CD4-positive, alpha-beta T cell (primary cell): ENCODE measurements around the gene TRIM71. TPM values are rescaled to one million over a fixed set of nuclear protein-coding genes. Genes with fewer than 3 reads are reported as not detected.

ENCODE experiments used
- ATAC-seq: fragments of 200-7000 bp; cut with Tn5 transposase; one replicate; pipeline ENCODE4 v1.10.0; 2022; ENCODE audit warnings: mild to moderate bottlenecking; ENCODE audit not compliant: poor library complexity
- CTCF ChIA-PET: fragments of 350-600 bp; sonication (Branson Sonifier 250); formaldehyde crosslinking; loops from one replicate; lab custom pipeline; 2021; ENCODE audit warnings: antibody characterized with exemption, inconsistent platforms; lab: Charles Lee
- POLR2A ChIA-PET: fragments of 350-600 bp; sonication (Branson Sonifier 250); formaldehyde crosslinking; loops from one replicate; lab custom pipeline; 2021; ENCODE audit warnings: antibody characterized with exemption, inconsistent platforms; lab: Charles Lee
- DNase-seq, 14 experiments: peaks; one replicate each; pipeline ENCODE4 v3.0.0-alpha.2; 2013 to 2020; ENCODE audit warnings: mixed read lengths in 2 of 14
- H3K27ac ChIP-seq, 2 donors: one replicate each; pipeline versions ENCODE4 v1.5.1 to v1.7.0; 2013; ENCODE audit warnings: low read length in 2 of 2, low read depth in 1 of 2, mild to moderate bottlenecking in 1 of 2
- H3K27me3 ChIP-seq, 2 experiments: 1 replicate in 1 of 2; 2 replicates in 1 of 2; pipeline versions ENCODE4 v1.6.1 to v1.7.0; 2013; ENCODE audit warnings: low read length in 2 of 2, control low read depth in 1 of 2, mild to moderate bottlenecking in 1 of 2, moderate library complexity in 1 of 2; ENCODE audit not compliant: insufficient read depth in 2 of 2, control insufficient read depth in 1 of 2
- H3K36me3 ChIP-seq: one replicate; pipeline ENCODE4 v1.6.1; 2013; ENCODE audit warnings: low read length, control low read depth; ENCODE audit not compliant: insufficient read depth
- H3K4me1 ChIP-seq: one replicate; pipeline ENCODE4 v1.6.1; 2013; ENCODE audit warnings: low read length, control low read depth; ENCODE audit not compliant: insufficient read depth
- H3K4me3 ChIP-seq: one replicate; pipeline ENCODE4 v1.5.1; 2013; ENCODE audit warnings: mild to moderate bottlenecking, low read length, moderate library complexity
- H3K9me3 ChIP-seq, 2 experiments: 1 replicate in 1 of 2; 2 replicates in 1 of 2; pipeline versions ENCODE4 v1.6.1 to v1.7.0; 2013; ENCODE audit warnings: low read length in 2 of 2, mild to moderate bottlenecking in 2 of 2, control low read depth in 1 of 2, moderate library complexity in 1 of 2; ENCODE audit not compliant: control insufficient read depth in 1 of 2, insufficient read depth in 1 of 2
- H3K27ac Mint-ChIP-seq: one replicate; pipeline ENCODE4 v1.8.0; 2020; ENCODE audit warnings: mixed read lengths
- H3K27me3 Mint-ChIP-seq: one replicate; pipeline ENCODE4 v1.8.0; 2021; ENCODE audit warnings: mixed read lengths
- H3K36me3 Mint-ChIP-seq: one replicate; pipeline ENCODE4 v1.8.0; 2021; ENCODE audit warnings: low read depth, mixed read lengths
- H3K4me1 Mint-ChIP-seq: one replicate; pipeline ENCODE4 v1.8.0; 2021; ENCODE audit warnings: low read depth, mixed read lengths
- H3K4me3 Mint-ChIP-seq: one replicate; pipeline ENCODE4 v1.8.0; 2020; ENCODE audit warnings: mild to moderate bottlenecking, mixed read lengths
- H3K9me3 Mint-ChIP-seq: one replicate; pipeline ENCODE4 v1.8.0; 2020; ENCODE audit warnings: mixed read lengths
- intact Hi-C, 2 experiments: fragments of 100-400 bp; cut with DNase I in 1 of 2; cut with micrococcal nuclease in 1 of 2; formaldehyde crosslinking; loops; one replicate each; pipeline versions ENCODE4 v1.15.1 to v1.9.0; 2023 to 2025; cut with DNase I, micrococcal nuclease
- total RNA-seq, 174 experiments: library from RNA in 2 of 174; stranded (reverse) in 2 of 174; gene quantifications; one replicate each; pipeline ENCODE4 v1.2.3 and lab custom pipeline; 2021 to 2026
- TF ChIP-seq, protein P1 (sequence below): fragments of 200-600 bp; IDR thresholded peaks from one replicate; pipeline ENCODE4 v1.8.0; 2022; ENCODE audit warnings: antibody characterized with exemption, mild to moderate bottlenecking

Gene TRIM71
- total RNA-seq, 2 experiments from 2014 or later, result 0.03 TPM; not detected in 1

DNA sequence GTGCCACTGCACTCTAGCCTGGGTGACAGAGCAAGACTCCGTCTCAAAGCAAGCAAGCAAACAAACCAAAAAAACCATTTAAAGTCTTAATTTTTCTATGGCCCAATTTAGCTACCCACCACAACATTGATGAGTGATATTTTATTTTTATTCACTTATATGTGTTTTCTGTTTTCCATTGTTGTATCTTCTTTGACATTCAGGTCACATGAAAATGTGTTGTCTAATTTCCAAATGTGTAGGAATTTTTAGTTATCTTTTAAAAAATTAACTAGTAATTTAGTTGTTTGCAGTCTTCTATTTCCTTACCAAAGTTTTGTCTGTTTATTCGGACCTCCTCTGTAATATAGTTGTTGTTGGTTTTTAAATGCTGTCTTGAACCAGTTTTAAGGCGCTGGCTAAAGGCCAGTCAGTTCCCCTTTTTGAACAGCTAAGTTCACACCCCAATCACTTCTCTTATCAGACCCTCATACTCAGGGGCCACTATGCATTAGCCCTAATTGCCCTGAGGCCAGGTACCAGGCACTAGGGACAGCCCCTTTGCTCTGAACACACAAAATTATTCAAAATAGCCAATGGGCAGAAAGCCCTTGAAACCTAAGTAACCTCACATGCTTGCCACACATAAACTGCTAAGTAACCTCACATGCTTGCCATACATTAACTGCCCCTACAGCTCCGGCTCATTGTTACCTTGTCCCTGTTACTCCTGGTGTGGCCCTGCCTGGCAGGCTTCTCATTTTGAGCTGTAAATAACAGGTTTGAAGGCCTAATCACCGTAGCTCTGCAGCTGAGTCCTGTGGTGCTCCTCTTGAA is 129.4 kb downstream of the TRIM71 start:
- intact Hi-C loops, result loop anchor here (1.0 to 10.0 kb wide), 6 partner anchors 18 to 838 kb away; no protein-coding TSS in a partner anchor
- Mint-ChIP-seq H3K9me3 (no peaks in the 10 kb centered on the region), H3K36me3 (no peaks in the 10 kb centered on the region)

More for the DNA sequence above, 129.4 kb downstream of the TRIM71 start:
- H3K27me3 Mint-ChIP-seq, result no peaks in the 10 kb centered on the region
- no peaks in the 10 kb centered on the region for H3K9me3 ChIP-seq
- no peak overlapping the region for H3K4me3 Mint-ChIP-seq
- CTCF ChIA-PET, result interaction anchor here (0.6 to 5.6 kb wide), 17 partner anchors 16 to 425 kb away, joined by 3 to 52 read pairs (median 5); no protein-coding TSS in a partner anchor
- H3K4me1 Mint-ChIP-seq, result peaks cover 41% of the 10 kb centered on the region
- no peak overlapping the region for H3K27ac ChIP-seq
- H3K27me3 ChIP-seq, result no peaks in the 10 kb centered on the region
- no peak overlapping the region for H3K27ac Mint-ChIP-seq
- TF ChIP-seq, protein P1, sequence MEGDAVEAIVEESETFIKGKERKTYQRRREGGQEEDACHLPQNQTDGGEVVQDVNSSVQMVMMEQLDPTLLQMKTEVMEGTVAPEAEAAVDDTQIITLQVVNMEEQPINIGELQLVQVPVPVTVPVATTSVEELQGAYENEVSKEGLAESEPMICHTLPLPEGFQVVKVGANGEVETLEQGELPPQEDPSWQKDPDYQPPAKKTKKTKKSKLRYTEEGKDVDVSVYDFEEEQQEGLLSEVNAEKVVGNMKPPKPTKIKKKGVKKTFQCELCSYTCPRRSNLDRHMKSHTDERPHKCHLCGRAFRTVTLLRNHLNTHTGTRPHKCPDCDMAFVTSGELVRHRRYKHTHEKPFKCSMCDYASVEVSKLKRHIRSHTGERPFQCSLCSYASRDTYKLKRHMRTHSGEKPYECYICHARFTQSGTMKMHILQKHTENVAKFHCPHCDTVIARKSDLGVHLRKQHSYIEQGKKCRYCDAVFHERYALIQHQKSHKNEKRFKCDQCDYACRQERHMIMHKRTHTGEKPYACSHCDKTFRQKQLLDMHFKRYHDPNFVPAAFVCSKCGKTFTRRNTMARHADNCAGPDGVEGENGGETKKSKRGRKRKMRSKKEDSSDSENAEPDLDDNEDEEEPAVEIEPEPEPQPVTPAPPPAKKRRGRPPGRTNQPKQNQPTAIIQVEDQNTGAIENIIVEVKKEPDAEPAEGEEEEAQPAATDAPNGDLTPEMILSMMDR, result no peak
- H3K4me1 ChIP-seq, result peaks cover 27% of the 10 kb centered on the region
- no peak overlapping the region for H3K4me3 ChIP-seq
- no peaks in the 10 kb centered on the region for H3K36me3 ChIP-seq
- POLR2A ChIA-PET, result interaction anchor here (0.7 to 1.8 kb wide), 4 partner anchors 54 to 426 kb away, joined by 3 to 6 read pairs (median 5); no protein-coding TSS in a partner anchor
- ATAC-seq (no peak), DNase-seq (no peak)

Other genes with a start within 250 kb of the TRIM71 start
- gene DYNC1LI1, start 247.1 kb upstream of the TRIM71 start, total RNA-seq, result 10 to 100 TPM; 28.1 to 28.3 TPM
- gene CNOT10, start 132.8 kb upstream of the TRIM71 start, total RNA-seq, result 10 to 100 TPM; 31.3 to 42.0 TPM
- 10 to 100 TPM; 76.2 to 80.1 TPM for gene CCR4, start 133.6 kb downstream of the TRIM71 start, total RNA-seq